ENCODE measurements around the gene TXNRD2.

TXNRD2 gene

DNA sequence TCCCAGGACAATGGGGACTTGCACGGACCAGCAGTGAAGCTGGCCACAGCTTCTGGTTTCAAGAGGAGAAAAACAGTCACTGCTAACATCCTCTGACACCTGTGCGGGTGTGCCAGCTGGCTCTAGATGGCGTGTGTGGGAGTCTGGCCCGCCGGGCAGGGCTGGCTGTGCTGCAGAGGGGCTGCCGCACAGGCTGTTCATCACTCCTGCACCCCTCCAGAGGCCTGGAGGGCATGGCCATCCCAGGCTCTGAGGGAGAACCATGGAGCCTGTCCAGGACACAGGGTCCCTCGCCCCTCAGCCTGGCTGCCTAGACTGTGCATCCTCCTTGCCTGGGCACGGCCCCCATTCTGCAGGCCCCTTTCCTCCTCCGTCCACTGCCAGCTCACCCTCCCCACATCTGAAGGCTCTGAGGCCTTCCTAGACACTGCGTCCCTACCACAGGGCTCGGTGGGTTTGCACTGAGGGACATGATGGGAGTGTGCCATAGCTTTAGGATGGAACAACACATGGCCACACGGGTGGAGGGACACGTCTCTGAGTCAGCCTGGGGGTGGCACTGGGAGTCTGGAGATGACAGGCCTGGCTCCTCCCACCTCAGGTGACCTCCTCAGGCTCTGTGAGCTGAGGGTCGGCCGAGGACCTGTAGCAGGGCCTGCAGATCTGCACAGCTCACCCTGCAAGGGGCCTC, 44.8 kb downstream of the TXNRD2 start:
- H3K27me3 ChIP-seq (ENCODE audit: insufficient read depth, low read length), result no peaks in the 10 kb centered on the region
- no peak overlapping the region for H3K27ac ChIP-seq (ENCODE audit: low read depth, low read length)
- H3K36me3 ChIP-seq (ENCODE audit: insufficient read depth, low read length), result no peaks in the 10 kb centered on the region
- H3K4me3 ChIP-seq (ENCODE audit: low read depth, low read length), result no peak overlapping the region
- H3K79me2 ChIP-seq (ENCODE audit: control insufficient read depth, insufficient read depth, low read length, unreplicated experiment), result no peaks in the 10 kb centered on the region
- H3K4me1 ChIP-seq (ENCODE audit: control insufficient read depth, insufficient read depth, low read length, unreplicated experiment), result peaks cover 13% of the 10 kb centered on the region
- no peak overlapping the region for H2AFZ ChIP-seq (ENCODE audit: low read length, unreplicated experiment)

DNA sequence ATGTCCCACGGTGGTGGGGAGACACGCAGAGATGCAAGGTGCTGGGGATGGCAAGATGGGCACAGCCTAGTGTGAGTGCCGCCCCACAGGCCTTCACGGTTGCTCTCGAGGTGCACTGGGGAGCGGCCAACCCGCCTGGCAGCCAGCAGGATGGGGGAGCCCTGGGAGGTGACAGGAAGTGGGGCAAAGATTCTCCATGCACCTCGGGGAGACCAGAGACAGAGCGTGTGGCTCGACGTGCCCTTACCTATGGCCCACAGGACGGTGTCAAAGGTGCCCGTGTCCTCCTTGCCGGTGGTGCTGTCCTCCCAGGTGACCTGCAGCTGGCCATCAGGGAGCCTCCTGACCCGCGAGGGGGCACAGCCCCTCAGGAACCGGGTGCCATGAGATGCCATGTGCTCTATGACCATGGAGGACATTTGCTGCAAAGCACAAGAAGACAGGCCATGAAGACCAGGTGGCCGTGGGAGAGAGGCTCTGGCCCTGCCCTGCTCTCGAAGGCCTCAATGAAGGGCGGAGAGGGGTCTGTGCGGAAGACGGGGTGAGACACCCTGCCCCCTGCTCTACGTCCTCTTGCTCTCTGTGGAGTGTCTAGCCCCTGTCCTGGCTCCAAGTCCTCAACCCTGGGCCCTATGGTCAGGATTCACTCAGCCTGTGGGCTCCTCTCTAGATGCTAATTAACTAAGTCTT, 46.3 kb downstream of the TXNRD2 start:
- Histone ChIP-seq H3K4me1 (ENCODE audit: control insufficient read depth, insufficient read depth, low read length, unreplicated experiment) (peaks cover 23% of the 10 kb centered on the region), H3K79me2 (ENCODE audit: control insufficient read depth, insufficient read depth, low read length, unreplicated experiment) (no peaks in the 10 kb centered on the region), H3K36me3 (ENCODE audit: insufficient read depth, low read length) (no peaks in the 10 kb centered on the region), H3K4me3 (ENCODE audit: low read depth, low read length) (no peak overlapping the region), H3K27me3 (ENCODE audit: insufficient read depth, low read length) (no peaks in the 10 kb centered on the region), H2AFZ (ENCODE audit: low read length, unreplicated experiment) (no peak overlapping the region), H3K27ac (ENCODE audit: low read depth, low read length) (no peak overlapping the region)

DNA sequence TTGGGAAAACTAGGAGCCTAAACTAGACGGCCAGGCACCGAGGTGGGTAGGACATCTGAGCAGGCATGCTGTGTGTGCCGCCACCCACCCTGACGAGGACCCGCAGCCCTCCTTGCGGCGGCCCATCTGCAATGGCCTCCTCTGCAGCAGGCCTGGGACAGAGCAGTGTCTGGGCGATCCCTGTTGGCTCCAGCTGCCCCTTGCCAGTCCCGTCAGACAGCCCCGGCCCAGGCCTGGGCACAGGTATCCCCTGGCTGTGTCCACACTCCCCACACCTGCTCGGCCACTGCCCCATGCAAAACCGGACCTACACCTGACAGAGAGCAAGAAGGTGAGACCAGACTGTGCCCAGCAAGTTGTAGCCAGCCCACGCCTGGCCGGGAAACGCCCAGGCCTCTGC, 48.3 kb downstream of the TXNRD2 start:
- Histone ChIP-seq H3K27me3 (ENCODE audit: insufficient read depth, low read length) (no peaks in the 10 kb centered on the region), H3K4me1 (ENCODE audit: control insufficient read depth, insufficient read depth, low read length, unreplicated experiment) (peaks cover 23% of the 10 kb centered on the region), H3K4me3 (ENCODE audit: low read depth, low read length) (no peak overlapping the region), H2AFZ (ENCODE audit: low read length, unreplicated experiment) (no peak overlapping the region), H3K79me2 (ENCODE audit: control insufficient read depth, insufficient read depth, low read length, unreplicated experiment) (no peaks in the 10 kb centered on the region), H3K36me3 (ENCODE audit: insufficient read depth, low read length) (no peaks in the 10 kb centered on the region), H3K27ac (ENCODE audit: low read depth, low read length) (no peak overlapping the region)

DNA sequence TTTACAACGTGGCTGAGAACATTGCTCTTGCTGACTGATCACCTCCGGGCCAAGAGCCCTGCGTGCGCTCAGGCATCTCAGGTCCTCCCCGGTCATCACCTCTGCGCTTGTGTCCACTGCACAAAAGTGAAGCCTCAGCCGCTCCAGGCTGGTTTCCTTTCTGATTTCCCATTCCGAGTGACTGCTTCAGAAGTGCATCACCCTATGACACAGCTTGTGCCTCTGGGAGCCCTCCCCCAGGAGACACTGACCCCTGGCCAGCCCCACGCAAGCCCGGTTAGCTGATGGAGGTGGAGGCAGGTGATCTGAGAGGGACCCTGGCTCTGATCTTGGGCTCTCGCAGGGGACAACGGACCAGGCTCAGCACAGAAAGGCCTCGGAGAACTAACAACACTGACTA, 48.7 kb downstream of the TXNRD2 start:
- H3K27ac ChIP-seq (ENCODE audit: low read depth, low read length), result no peak overlapping the region

DNA sequence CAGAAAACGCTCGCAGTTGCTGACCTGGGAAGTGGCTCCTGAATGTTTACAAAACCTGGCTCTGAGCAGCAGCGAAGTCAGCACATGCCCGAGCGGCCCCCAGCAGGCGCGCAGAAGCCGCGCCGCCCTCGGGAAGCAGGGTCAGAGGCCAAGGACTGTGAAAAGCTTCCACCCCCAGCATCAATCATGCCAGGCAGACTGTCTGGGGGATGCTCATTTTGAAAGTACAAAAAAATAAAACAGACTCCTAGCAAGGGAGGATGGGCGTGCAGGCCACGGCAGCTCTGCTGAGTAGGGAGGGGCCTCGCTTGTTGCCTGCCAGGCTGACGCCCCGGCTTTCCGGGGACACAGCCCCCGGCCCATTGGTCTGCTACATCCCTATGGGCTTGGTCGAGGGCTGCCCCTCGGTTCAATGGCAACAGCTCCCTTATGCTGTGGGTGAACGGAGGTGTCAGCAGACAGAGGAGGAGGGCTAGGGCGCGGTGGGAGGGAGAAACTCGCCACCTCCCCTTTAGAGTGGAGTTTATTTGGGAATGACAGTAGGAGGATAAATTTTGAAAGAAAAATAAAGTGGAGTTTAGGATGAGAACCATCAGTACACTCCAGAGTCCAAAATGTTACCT, 49.2 kb downstream of the TXNRD2 start:
- Histone ChIP-seq H3K4me3 (ENCODE audit: low read depth, low read length) (peak overlapping the region; percentile 48), H2AFZ (ENCODE audit: low read length, unreplicated experiment) (no peak overlapping the region), H3K27ac (ENCODE audit: low read depth, low read length) (peak overlapping the region; percentile 61), H3K79me2 (ENCODE audit: control insufficient read depth, insufficient read depth, low read length, unreplicated experiment) (no peaks in the 10 kb centered on the region), H3K4me1 (ENCODE audit: control insufficient read depth, insufficient read depth, low read length, unreplicated experiment) (peaks cover 24% of the 10 kb centered on the region), H3K27me3 (ENCODE audit: insufficient read depth, low read length) (no peaks in the 10 kb centered on the region), H3K36me3 (ENCODE audit: insufficient read depth, low read length) (no peaks in the 10 kb centered on the region)

More for the DNA sequence above, 48.7 kb downstream of the TXNRD2 start:
- Histone ChIP-seq H3K79me2 (ENCODE audit: control insufficient read depth, insufficient read depth, low read length, unreplicated experiment) (no peaks in the 10 kb centered on the region), H2AFZ (ENCODE audit: low read length, unreplicated experiment) (no peak overlapping the region), H3K4me3 (ENCODE audit: low read depth, low read length) (no peak overlapping the region), H3K36me3 (ENCODE audit: insufficient read depth, low read length) (no peaks in the 10 kb centered on the region), H3K4me1 (ENCODE audit: control insufficient read depth, insufficient read depth, low read length, unreplicated experiment) (peaks cover 23% of the 10 kb centered on the region), H3K27me3 (ENCODE audit: insufficient read depth, low read length) (no peaks in the 10 kb centered on the region)

DNA sequence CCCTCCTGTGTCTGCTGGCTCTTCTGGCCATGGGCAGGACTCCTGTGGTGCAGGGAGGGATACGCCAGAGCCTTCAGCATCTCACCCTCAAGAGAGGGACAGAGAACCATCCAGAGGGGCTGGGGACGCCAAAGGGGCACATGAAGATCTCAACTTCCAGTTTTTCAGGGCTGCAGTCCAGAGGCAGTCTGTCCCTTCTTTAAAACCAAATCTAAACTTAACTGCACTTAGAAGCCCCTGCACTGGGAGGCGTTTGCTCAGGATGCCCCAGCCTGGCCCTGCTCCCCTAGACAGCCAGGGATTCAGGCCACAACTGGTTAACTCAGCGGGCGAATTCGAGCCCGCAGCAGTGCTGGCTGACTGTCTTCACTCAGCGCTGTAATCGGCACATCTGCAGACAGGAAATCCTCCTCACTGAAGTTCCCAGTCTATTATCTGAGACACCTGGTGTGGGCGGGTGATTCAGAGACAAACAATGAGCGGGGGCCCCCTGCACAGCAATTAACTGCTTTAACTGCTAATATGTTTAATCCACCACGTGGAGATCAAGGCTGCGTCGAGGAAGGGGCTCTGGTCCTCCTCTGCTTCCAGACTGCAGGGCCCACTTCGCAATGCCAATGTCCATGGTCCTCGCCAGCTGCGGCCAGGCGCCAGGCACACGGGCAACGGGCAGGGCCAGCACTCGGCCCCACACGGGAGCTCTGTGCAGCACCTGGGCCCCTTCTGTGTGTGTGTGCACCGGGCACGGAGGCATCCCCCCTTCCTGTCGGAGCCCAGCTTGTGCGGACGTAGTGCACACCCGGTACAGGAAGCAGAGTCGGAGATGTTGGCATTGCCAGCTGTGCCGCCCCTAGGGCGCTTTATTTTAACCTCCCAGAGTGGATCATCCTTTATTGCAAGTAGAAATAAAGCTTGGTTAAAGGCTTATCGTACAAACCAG, 50.0 kb downstream of the TXNRD2 start:
- Histone ChIP-seq H3K27me3 (ENCODE audit: insufficient read depth, low read length) (no peaks in the 10 kb centered on the region), H3K4me1 (ENCODE audit: control insufficient read depth, insufficient read depth, low read length, unreplicated experiment) (peaks cover 31% of the 10 kb centered on the region), H3K27ac (ENCODE audit: low read depth, low read length) (peak overlapping the region; percentile 61), H2AFZ (ENCODE audit: low read length, unreplicated experiment) (no peak overlapping the region), H3K36me3 (ENCODE audit: insufficient read depth, low read length) (no peaks in the 10 kb centered on the region), H3K4me3 (ENCODE audit: low read depth, low read length) (peak overlapping the region; percentile 48), H3K79me2 (ENCODE audit: control insufficient read depth, insufficient read depth, low read length, unreplicated experiment) (no peaks in the 10 kb centered on the region)

DNA sequence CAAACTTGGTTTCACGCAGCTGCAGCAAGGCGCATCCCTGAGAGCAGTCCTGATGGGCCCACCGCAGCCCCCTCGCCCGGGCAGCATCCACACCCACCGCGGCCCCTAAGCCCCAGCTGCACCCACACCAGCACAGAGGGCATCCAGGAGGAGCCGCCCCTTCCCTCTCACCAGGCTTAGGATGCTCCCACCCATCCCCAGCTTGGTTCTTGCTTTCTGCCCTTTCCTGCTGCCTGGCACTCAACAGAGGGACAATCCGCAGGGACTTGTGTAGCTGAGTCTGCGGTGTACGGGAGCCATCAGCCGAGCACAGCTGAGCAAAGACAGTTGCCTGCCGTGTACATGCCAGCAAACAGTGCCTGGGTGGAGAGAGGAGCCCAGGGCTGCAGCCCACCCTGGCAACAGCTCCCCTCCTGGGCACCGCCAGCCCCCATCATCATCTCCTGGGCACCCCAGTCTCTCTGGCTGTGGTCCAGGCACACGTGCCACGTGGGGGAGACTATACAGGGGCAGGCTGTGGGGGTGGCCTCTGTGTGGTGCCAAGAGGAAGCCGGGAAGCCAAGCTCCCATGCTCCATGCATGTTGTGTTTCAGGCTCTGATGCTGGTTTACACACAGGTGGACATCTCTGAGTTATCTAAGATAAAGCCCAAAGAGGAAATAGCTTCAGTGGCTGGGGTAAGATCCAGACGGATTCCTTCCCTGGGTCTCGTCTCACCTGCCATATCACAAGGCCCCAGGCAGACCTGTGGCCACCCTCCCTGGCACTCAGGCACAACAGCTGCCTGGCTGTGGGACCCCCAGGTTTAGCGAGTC, 50.9 kb downstream of the TXNRD2 start:
- H3K27ac ChIP-seq (ENCODE audit: low read depth, low read length), result peak overlapping the region; percentile 61; the same call in 1 of the 2 replicates
- peaks cover 32% of the 10 kb centered on the region for H3K4me1 ChIP-seq (ENCODE audit: control insufficient read depth, insufficient read depth, low read length, unreplicated experiment)
- H3K4me3 ChIP-seq (ENCODE audit: low read depth, low read length), result no peak overlapping the region
- H3K27me3 ChIP-seq (ENCODE audit: insufficient read depth, low read length), result no peaks in the 10 kb centered on the region
- H3K36me3 ChIP-seq (ENCODE audit: insufficient read depth, low read length), result no peaks in the 10 kb centered on the region
- no peak overlapping the region for H2AFZ ChIP-seq (ENCODE audit: low read length, unreplicated experiment)
- H3K79me2 ChIP-seq (ENCODE audit: control insufficient read depth, insufficient read depth, low read length, unreplicated experiment), result no peaks in the 10 kb centered on the region

DNA sequence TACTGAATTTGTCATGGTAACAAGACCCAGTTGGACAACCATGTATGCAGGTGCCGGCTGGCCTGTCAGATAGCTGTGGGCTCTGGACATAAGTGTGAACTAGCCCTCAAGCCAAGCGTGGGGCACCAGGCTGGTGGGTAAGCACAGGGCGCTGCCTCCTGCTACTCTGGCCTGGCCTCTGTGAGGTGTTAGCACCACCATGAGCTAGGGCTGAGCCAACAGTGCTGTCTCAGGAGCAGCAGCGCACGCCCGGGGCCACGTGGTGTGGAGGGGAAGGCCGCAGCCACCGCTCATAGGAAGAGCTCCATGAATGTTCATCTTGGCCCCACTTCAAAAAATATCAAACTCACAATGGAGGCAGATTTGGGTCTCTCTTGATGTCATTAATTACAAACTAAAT, 51.7 kb downstream of the TXNRD2 start:
- Histone ChIP-seq H3K79me2 (ENCODE audit: control insufficient read depth, insufficient read depth, low read length, unreplicated experiment) (no peaks in the 10 kb centered on the region), H3K27me3 (ENCODE audit: insufficient read depth, low read length) (no peaks in the 10 kb centered on the region), H3K4me3 (ENCODE audit: low read depth, low read length) (no peak overlapping the region), H3K4me1 (ENCODE audit: control insufficient read depth, insufficient read depth, low read length, unreplicated experiment) (peaks cover 32% of the 10 kb centered on the region), H2AFZ (ENCODE audit: low read length, unreplicated experiment) (no peak overlapping the region), H3K36me3 (ENCODE audit: insufficient read depth, low read length) (no peaks in the 10 kb centered on the region), H3K27ac (ENCODE audit: low read depth, low read length) (no peak overlapping the region)

DNA sequence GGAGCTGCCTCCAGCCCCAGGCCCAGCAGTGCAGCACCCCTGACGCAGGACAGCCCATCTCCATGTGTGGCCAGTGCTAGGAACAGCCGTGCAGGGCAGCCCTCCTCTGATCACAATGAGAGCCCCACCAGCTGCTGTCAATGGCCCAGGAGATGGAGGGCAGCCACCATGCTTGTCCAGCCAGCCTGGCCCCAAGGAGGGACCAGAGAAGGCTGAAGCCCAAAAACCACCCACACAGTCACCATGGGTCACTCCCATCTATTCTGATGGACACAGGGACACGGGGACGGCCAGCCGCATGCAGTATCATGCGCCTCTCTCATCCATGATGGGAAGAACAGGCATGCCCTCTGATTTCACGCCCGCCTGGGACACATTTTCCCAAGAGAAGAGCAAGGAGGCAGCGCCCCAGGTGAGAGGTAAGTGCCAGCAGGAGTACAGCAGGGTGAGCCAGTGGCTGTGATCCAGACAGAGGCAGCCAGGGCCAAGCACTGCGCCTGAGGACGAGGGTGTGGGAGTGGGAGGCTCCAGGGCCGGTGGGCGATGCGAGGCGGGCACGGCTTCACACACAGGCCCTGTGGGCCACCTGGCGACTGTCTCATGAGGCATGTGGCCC, 53.4 kb downstream of the TXNRD2 start:
- Histone ChIP-seq H3K36me3 (ENCODE audit: insufficient read depth, low read length) (no peaks in the 10 kb centered on the region), H3K4me1 (ENCODE audit: control insufficient read depth, insufficient read depth, low read length, unreplicated experiment) (peaks cover 32% of the 10 kb centered on the region), H3K27ac (ENCODE audit: low read depth, low read length) (no peak overlapping the region), H2AFZ (ENCODE audit: low read length, unreplicated experiment) (no peak overlapping the region), H3K79me2 (ENCODE audit: control insufficient read depth, insufficient read depth, low read length, unreplicated experiment) (no peaks in the 10 kb centered on the region), H3K27me3 (ENCODE audit: insufficient read depth, low read length) (no peaks in the 10 kb centered on the region), H3K4me3 (ENCODE audit: low read depth, low read length) (no peak overlapping the region)
